Measurements from ENCODE around the gene PALLD.

Gene PALLD

DNA sequence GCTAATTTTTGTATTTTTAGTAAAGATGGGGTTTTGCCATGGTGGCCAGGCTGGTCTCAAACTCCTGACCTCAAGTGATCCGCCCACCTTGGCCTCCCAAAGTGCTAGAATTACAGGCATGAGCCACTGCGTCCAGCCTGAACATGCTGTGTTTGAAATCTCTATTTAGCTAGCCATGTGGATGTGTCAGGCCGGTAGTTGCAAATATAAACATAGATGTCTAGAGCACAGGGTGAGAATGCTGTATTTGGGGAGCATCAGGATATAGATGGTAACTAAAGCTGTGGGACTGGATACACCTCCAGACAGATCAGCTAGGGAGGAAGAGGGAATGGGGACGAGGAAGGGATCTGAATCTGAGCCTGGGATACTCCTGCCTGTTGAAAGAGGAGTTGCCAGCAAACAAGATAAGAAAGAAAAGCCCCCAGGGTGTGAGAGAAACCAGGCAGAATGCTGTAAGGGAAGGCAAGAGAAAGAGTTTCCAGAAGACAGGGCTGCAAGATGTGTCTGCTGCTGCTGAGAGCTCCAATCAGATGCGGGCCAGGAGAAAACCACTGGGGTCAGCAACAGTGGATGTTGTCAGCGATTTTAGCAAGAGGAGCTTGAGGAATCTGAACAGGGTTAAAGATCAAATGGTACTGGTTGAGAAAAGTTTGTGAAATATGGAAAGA, 177.4 kb downstream of the PALLD start:
- no peak for DNase-seq (ENCODE audit: low read depth, low spot score)

- no peak for DNase-seq (ENCODE audit: low read depth, low spot score)
Measured at GRCh38 chr4:168674866-168675265, 178.0 kb downstream of the PALLD start.

GRCh38 chr4:168677063-168677462, 180.2 kb downstream of the PALLD start:
- DNase-seq (ENCODE audit: low read depth, low spot score) = no peak

DNA sequence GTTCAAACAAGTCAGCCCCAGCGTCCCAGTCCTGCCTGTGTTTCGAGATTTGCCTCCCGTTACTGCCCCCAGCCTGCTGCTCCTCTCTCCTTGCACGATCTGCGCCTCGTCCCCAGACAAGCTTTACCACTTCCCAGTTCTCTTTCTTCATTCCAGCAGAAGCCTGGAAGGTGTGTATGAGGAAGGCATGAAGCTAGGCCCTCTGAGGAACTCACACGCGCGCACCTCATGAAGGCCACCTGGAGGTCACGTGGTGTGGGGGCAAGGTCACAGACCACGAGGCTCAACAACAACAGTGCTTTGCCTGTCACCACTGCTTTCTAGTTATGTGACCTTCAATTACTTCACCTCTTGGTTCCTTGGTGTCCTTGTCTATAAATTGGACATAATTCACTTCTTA, 181.0 kb downstream of the PALLD start:
- no peak for DNase-seq (ENCODE audit: low read depth, low spot score)

DNA sequence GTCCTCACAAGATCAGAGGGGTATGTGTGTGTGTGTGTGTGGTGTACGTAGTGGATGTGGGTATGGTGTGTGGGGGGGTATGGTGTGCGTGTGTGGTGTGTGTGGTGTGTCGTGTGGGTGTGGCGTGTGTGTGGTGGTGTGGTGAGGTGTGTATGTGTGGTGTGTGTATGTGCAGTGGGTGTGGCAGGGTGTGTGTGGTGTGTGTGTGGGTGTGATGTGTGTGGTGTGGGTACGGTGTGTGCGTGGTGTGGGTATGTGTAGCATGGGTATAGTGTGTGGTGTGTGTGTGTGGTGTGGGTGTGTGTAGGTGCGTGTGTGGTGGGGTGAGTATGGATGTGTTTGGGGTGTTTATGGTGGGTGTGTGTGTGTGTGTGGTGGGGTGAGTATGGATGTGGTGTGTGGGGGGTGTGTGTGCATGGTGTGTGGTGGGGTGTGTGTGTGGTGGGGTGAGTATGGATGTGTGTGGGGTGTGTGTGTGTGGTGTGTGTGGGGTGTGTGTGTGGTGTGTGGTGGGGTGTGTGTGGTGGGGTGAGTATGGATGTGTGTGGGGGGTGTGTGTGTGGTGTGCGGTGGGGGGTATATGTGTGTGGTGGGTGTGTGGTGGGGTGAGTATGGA, 182.0 kb downstream of the PALLD start:
- DNase-seq (ENCODE audit: low read depth, low spot score) = no peak

- DNase-seq (ENCODE audit: low read depth, low spot score) = no peak
Measured at GRCh38 chr4:168679397-168679796, 182.5 kb downstream of the PALLD start.

DNA sequence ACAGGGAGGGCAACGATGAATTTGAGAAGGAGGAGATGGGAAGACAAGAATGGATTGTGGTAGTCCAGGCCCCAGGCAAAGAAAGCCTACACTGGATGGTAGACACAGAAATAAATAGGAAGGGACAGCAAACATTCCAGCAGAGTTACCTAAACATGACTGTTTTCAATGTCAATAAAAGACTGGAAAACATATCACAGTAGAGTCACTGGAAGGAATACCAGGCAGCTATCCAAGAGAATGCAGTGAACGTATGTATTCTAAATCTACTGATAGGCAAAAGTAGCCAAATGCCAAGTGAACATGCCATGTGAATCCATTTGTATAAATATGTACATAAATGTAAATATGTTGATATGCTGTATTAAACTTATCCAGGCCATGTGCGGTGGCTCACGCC, 183.0 kb downstream of the PALLD start:
- no peak for DNase-seq (ENCODE audit: low read depth, low spot score)

- no peak for DNase-seq (ENCODE audit: low read depth, low spot score)
Measured at GRCh38 chr4:168682898-168683500, 186.1 kb downstream of the PALLD start.

DNA sequence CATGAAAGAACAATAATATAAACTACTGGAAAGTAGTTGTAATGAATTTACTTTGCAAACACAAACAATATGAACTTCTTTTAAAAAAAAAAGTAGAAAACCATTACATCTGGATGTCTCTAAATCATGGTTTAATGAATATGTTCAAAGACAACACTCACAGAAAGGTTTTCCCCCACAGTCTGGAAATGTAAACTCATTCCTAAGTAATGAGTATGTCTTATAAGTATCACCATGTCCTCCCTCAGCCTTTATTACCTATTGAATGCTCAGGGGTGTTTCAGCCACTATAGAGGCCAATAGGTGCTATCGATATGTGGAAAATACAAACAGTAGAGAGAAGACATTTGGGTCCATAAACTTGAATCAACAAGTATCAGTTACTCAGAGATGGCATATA, 186.7 kb downstream of the PALLD start:
- DNase-seq (ENCODE audit: low read depth, low spot score) = no peak

- no peak for DNase-seq (ENCODE audit: low read depth, low spot score)
Measured at GRCh38 chr4:168685136-168685809, 188.4 kb downstream of the PALLD start.

DNA sequence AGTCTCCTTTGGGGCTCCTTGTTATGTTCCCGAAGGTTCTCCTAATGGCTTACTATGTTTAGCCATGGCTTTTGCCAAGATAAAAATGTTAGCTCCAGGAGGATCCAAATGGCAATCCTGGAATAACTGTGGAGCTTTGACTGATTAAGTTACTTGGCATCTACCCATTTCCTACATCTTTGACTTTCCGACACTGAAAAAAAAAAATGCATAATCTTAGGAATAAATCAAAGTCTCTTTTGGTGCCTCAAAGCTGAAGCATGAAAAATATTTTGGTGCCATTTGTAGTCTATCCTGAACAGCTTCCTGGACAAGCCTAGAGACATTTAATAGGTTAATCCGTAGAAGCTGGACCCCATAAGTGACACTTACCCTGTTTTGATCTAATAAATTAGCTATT, 191.7 kb downstream of the PALLD start:
- DNase-seq (ENCODE audit: low read depth, low spot score) = no peak

DNA sequence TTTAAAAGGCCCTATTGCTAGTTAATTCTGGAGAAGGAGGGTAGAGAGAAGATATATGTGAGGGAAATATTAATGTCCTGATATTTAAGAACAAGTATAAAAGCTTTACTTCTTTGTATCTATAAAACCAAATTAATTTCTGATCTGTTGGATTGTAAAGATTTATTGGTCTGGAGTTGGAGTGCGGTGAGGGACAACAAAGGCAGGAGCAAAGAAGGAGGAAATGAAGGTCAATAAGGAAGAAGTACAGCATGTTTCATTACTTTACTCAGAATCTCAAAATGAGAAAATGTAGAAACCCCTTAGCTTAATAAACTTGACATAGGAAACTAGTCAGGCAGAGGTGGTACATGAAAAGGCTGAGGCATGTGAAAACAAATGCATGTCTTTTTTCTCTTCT, 192.9 kb downstream of the PALLD start:
- no peak for DNase-seq (ENCODE audit: low read depth, low spot score)

- no peak for DNase-seq (ENCODE audit: low read depth, low spot score)
Measured at GRCh38 chr4:168690199-168690598, 193.3 kb downstream of the PALLD start.

DNA sequence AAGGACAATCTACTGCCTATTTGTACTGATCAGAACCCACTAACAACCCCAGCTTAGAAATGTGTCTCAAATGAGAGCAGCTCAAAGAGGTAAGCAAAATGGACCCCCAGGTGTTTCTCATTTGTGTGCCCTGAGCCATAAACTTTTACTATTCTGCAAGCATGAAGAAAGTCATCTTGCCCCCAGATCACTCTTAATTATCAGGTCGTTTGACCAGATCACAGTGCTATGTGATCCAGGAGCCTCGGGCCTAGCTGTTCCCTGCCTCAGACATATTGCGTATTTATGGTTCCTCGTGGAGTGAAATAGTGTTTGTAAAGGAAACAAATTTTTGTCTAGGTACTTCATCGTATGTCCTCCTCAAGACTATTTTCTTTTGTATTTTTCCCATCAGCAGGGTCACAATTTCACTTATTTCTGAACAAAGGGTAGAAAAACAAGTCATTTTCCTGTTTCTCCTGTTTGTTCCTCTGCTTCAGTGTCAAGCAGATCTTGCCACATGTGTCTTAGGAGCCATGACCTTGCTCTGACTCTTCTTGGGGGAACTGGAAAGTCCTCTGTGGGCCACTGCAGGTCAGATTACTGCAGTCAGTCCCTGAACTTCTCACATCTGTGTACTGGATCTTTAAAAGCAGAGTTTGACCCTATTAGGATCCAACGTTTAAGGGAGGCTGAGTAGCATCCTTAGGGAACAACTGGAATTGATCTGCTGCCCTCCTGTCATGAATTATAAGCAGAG, 194.9 kb downstream of the PALLD start:
- DNase-seq (ENCODE audit: low read depth, low spot score) = no peak

DNA sequence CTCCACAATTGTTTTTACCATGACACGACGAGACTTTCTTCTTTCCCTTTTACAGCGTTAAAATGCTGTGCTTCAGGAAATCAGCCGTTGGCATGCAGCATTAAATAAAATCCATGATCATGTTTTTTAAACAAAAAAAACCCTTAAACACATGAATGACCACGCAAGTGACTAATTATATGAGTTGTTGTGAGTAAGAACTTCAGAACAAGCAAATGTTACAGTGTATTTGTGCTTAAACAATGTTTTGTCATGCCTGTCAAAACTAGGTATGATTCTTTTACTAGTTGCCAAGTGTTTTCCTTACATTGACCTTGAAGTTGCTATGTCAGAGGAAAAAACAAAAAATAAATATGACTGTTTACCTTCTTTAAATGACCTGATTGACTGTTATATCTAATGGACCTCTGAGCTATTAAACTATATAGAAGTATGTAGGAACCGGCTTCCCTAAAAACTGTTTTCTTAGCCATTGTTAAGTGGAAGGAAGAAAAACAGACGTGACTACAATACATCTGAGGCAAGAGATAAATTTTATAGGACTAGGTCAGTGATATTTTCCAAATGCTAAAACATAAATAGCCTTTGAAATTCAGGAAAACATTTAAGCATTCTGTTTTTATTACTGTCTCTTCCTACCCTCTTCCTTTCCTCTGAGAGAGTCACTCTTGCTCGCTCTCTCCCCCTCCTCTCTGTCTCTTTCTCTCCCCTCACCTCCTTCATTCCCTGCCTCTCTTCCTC, 197.1 kb downstream of the PALLD start:
- DNase-seq (ENCODE audit: low read depth, low spot score) = no peak

- peak; percentile 63 for DNase-seq (ENCODE audit: low read depth, low spot score)
Measured at GRCh38 chr4:168694667-168695066, 197.8 kb downstream of the PALLD start.

DNA sequence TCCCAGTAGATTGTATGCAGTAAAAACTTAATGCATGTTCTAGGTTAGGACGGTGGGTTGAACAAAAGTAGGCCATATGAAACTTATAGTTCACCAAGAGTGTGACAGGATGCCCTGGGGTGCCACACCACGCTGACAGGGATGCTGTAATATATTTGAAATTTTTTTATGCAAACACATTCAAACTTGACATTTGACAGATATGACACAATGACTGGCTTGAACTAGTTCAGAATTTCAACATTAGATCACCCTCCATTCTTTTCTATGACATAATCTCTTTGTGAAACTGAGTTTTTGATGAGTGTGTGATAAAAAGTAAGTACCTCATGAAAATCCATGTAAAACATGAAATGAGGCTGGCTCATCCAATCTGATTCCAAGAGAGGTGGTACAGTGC, 198.4 kb downstream of the PALLD start:
- DNase-seq (ENCODE audit: low read depth, low spot score) = no peak

DNA sequence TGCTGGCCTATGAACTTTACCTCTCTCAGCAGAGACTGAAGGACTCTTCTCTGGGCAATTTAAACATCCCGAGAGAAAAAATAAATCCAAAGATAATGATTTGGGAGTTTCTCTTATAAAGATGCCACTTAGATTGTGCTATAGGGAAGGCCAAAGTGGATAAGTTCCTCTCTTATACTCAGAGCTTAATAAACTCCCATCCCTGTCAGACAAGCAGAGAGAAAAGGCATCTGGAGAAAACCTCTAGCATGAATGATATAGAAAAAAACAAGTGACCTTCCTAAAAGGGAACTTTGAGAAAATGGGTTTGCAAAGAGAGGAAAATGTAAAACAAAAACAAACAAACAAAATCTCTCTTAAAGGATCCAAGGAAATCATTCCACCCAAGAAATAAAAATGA, 199.4 kb downstream of the PALLD start:
- DNase-seq (ENCODE audit: low read depth, low spot score) = no peak

DNA sequence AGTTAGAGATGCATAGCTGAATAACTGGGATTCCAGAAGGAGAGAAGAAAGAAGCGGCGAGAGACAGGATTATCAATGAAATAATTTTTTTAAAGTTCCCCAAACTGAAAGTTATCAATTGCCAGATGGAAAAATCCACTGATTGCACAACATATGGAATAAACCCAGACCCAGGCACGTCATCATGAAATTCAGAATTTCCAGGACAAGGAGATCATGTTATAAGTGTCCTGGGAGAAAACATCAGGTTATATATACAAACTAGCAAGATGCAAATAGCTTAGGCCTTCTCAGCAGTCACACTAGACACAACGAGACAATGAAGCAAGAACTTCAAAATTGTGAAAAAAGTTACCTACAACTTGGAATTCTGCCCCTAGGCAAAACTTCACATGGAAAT, 200.0 kb downstream of the PALLD start:
- no peak for DNase-seq (ENCODE audit: low read depth, low spot score)

- DNase-seq (ENCODE audit: low read depth, low spot score) = no peak
Measured at GRCh38 chr4:168699224-168699878, 202.5 kb downstream of the PALLD start.

DNA sequence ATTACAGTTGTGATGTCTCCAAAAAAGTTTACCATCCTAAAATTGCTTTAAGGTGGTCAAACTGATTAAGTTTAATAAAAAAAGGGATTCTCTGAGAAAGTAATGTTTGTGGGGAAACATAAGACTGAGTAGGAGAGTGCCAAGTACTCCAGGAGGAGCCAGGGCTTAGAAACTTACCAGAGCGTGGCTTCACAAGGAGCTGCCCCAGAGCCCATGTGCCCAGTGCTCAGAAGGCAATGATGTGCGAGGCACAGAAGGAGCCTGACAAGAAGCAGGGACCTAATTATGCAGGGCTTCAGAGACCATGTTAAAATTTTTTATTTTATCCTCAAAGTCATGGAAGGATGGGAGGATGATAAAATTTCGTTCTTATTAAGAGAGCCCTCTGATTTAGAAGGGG, 204.2 kb downstream of the PALLD start:
- no peak for DNase-seq (ENCODE audit: low read depth, low spot score)

Measured in astrocyte of the hippocampus (primary cell).